HG03175 (cell line): Measurements from ENCODE around the gene DDA1.
"Not testable (repeated sequence)": the region's sequence is repeated elsewhere in the genome, so short reads cannot be mapped to it uniquely, and the experiment has no call there.

Experiments
- ATAC-seq: cut with Tn5 transposase; IDR thresholded peaks from one replicate; pipeline ENCODE4 v1.9.1; 2021; ENCODE audit warnings: mild to moderate bottlenecking, moderate library complexity; ENCODE audit not compliant: unreplicated experiment

Gene DDA1

DNA sequence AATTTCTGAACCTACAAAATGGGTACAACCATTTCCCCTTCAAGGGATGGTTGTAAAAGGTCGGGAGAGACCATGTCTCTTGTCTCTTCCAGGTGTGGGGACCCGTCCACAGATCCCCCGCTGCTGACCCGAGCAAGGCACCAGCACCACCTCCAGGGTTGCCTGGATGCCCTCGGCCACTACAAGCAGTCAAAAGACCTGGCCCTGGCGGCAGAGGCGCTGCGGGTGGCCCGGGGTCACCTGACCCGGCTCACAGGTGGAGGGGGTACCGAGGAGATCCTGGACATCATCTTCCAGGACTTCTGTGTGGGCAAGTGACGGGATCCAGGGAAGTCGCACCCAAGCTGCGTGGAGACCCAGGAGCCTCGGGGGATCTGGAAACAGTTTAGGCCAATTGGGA lies 32.0 kb downstream of the DDA1 start:
- ATAC-seq: no peak

GRCh38 chr19:17341845-17342244 lies 32.5 kb downstream of the DDA1 start:
- ATAC-seq: no peak

- no peak for ATAC-seq
Observed at GRCh38 chr19:17346109-17346671, 36.8 kb downstream of the DDA1 start.

- ATAC-seq: no peak
Observed at GRCh38 chr19:17347361-17347760, 38.0 kb downstream of the DDA1 start.

- no peak for ATAC-seq
Observed at GRCh38 chr19:17347877-17348276, 38.5 kb downstream of the DDA1 start.

- no peak for ATAC-seq
Observed at GRCh38 chr19:17348700-17349099, 39.3 kb downstream of the DDA1 start.

- ATAC-seq: no peak
Observed at GRCh38 chr19:17351815-17352435, 42.6 kb downstream of the DDA1 start.

- ATAC-seq: no peak
Observed at GRCh38 chr19:17352608-17353280, 43.4 kb downstream of the DDA1 start.

DNA sequence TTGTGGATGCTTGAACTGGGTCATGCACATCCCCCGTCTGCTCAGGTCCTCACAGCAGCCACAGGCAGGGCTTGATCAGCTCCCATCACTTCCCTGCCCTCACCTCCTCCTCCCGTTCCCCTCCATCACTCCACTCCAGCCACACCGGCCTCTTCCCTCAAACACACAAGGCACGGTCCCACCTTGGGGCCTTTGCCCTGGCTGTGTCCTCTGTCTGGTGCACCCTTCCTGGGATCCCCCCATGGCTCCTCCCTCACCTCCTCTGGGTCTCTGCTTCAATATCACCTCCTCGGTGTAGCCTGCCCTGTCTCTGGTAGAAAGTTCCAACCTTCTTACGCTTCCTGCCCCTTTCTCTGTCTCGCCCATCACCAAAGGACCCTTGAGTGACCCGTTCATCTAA lies 44.0 kb downstream of the DDA1 start:
- ATAC-seq: no peak

DNA sequence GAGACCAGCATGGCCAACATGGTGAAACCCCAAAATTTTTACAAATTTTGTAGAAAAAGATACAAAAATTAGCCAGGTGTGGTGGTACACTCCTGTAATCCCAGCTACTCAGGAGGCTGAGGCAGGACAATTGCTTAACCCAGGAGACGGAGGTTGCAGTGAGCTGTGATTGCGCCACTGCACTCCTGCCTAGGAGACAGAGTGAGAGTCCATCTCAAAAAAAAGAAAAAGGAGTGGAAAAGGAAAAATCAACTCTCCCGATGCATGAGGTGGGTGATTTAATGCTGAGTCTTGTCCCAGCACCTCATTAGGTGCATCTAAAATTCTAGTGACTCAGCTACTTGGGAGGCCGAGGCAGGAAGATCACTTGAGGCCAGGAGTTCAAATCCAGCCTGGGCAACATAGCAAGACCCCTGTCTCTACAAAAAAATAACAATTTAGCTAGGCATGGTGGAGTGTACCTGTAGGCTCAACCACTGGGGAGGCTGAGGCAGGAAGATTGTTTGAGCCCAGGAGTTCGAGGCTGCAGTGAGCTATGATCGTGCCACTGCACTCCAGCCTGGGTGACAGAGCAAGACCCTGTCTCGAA lies 47.8 kb downstream of the DDA1 start:
- no peak for ATAC-seq

DNA sequence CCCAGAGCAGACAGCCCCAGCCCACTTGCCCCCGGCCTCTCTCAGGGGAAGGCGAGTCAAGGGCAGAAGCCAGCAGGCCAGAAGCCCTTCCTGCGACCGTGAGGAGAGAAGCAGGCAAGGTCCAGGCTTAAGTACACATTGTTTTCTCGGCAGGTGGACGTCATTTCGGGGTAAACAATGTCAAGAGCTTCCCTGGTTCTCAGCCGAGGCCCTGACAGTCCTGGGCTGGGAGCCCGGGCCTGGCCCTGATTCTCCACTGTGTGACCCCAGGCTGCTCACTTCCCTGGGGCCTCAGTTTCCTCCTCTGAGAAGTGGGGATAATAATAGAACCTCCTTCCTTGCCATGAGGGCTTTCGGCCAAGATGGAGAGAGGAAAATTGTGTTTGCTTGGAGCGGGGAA lies 48.4 kb downstream of the DDA1 start:
- no peak for ATAC-seq

- no peak for ATAC-seq
Observed at GRCh38 chr19:17358395-17358794, 49.0 kb downstream of the DDA1 start.

DNA sequence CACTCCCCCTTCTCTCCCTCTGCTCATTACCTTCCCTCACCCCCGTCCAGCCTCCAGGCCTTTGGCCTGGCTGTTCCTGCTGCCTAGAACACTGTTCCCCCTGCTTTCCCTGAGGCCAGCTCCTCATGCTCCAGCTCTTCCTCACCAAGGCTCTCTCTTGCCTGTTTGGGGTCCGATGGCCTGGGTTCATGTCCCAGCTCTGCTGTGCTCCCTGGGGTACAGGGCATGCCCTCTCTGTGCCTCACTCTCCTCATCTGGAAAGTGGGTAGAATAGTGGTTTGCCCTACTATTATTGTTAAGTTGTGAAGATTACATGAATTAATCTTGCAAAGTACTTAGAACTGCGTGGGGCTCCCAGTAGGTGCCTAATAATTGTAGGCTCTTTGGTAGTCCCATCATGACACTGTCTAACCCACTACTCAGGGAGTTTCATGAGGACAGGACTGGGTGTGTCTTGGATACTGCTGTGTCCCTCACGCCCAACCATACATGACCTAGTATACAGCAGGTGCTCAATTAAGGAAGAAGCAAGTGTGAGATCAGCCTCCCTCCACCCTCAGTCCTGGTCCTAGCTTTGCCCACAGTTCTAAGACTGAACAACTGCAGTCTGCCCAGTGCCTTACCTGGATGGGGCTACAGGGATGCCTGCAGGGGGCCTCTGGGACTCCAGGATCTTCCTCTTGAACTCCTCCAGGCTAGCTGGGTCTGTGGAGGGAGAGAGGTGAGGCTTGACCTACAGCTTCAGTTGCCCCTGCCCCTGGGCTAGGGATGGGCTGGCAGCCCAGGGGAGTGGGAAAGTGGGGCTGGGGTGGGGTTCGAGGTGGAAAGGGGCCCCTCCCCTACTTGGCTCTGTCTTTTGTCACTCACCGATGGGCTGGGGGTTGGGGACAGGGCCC lies 50.8 kb downstream of the DDA1 start:
- ATAC-seq: no peak

GRCh38 chr19:17363852-17364605 lies 54.7 kb downstream of the DDA1 start:
- ATAC-seq: not testable (repeated sequence)

DNA sequence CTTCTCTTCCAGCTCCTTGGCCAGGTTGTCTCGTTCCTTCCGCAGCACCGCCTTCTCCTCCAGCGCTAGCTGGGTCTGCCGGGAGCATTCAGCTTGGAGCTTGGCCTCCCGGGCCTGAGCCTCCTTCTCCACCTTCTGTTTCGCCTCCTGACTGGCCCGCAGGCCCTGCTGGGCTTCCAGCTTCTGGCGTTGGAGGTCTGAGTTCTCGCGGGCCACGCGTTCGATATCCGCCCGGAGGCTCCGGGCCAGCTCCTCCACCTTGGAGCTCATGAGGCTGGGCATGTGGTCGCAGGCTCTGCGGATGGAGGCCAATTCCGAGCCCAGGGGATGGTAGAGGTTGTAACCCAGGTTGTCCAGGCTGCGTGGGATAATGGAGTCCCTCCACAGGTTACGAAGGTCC lies 56.0 kb downstream of the DDA1 start:
- no peak for ATAC-seq

- ATAC-seq: peak; percentile 70
Observed at GRCh38 chr19:17370026-17370587, 60.7 kb downstream of the DDA1 start.
